BLaER1 treated with 17β-estradiol and CSF1 and Interleukin-3, amounts not matched to agents 10 nM and 100 nM (cell line): ENCODE data around the gene FOXK2.

ENCODE experiments used
- H3K27ac ChIP-seq, 11 experiments: shearing (Covaris generic); formaldehyde crosslinking; 2 replicates each; pipeline ENCODE4 v1.8.1; 2022
- H3K27me3 ChIP-seq, 11 experiments: shearing (Covaris generic); formaldehyde crosslinking; 2 replicates each; pipeline ENCODE4 v1.8.1; 2022
- H3K36me3 ChIP-seq, 11 experiments: shearing (Covaris generic); formaldehyde crosslinking; 2 replicates each; pipeline ENCODE4 v1.8.1; 2022
- H3K4me1 ChIP-seq, 10 experiments: shearing (Covaris generic); formaldehyde crosslinking; 2 replicates each; pipeline ENCODE4 v1.8.1; 2022
- H3K4me2 ChIP-seq, 11 experiments: shearing (Covaris generic); formaldehyde crosslinking; 2 replicates each; pipeline ENCODE4 v1.8.1; 2022
- H3K4me3 ChIP-seq, 10 experiments: shearing (Covaris generic); formaldehyde crosslinking; 2 replicates each; pipeline ENCODE4 v1.8.1; 2022
- H3K9ac ChIP-seq, 11 experiments: shearing (Covaris generic); formaldehyde crosslinking; 2 replicates each; pipeline ENCODE4 v1.8.1; 2022
- H3K9me3 ChIP-seq, 11 experiments: shearing (Covaris generic); formaldehyde crosslinking; replicated peaks in 1 of 11; 2 replicates each; pipeline ENCODE4 v1.8.1; 2022
- H4K20me1 ChIP-seq, 11 experiments: shearing (Covaris generic); formaldehyde crosslinking; 2 replicates each; pipeline ENCODE4 v1.8.1; 2022
- Cebpa-rat ChIP-seq, 11 experiments: shearing (Covaris generic); IDR thresholded peaks; 2 replicates each; pipeline ENCODE4 v1.8.1; 2022

Gene FOXK2

DNA sequence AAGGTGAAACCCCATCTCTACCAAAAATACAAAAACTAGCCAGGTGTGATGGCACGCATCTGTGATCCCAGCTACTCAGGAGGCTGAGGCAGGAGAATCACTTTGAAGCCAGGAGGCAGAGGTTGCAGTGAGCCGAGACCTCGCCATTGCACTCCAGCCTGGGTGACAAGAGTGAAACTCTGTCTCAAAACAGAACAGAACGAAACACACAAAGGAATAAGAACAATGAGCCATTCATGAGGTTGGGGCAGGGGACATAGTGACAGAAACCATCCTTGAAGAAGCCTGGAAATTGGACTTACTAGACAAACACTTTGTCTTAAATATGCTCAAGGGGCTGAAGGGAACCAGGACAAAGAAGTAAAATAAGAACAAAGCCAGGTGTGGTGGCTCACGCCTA lies 89.3 kb downstream of the FOXK2 start:
- H3K27ac ChIP-seq = peak overlapping the region in 2 of 11 experiments; percentile 9 to 20; a peak in 1 of 22 replicates
- H3K36me3 ChIP-seq = peaks cover 39 to 88% (median 60%) of the 10 kb centered on the region in 11 experiments
- no peaks in the 10 kb centered on the region for H3K9me3 ChIP-seq

GRCh38 chr17:82609655-82610054 lies 90.1 kb downstream of the FOXK2 start:
- TF ChIP-seq Cebpa-rat (IDR thresholded peaks at IDR 0.05) = no peak
- Histone ChIP-seq H3K9me3 (no peaks in the 10 kb centered on the region), H3K4me2 (no peak overlapping the region), H3K36me3 (peaks cover 45 to 94% (median 66%) of the 10 kb centered on the region in 11 experiments), H3K9ac (peak overlapping the region in 1 of 11 experiments; percentile 8; a peak in 1 of 22 replicates), H3K4me1 (peaks cover 15 to 51% (median 40%) of the 10 kb centered on the region in 10 experiments), H4K20me1 (peaks cover 0 to 40% (median 14%) of the 10 kb centered on the region in 11 experiments; a peak in 12 of 22 replicates), H3K27me3 (no peaks in the 10 kb centered on the region), H3K4me3 (no peak overlapping the region), H3K27ac (no peak overlapping the region)

More for the DNA sequence above, 89.3 kb downstream of the FOXK2 start:
- Histone ChIP-seq H3K4me3 (no peak overlapping the region), H3K27me3 (no peaks in the 10 kb centered on the region), H3K4me1 (peaks cover 24 to 60% (median 48%) of the 10 kb centered on the region in 10 experiments), H4K20me1 (peaks cover 0 to 42% (median 20%) of the 10 kb centered on the region in 11 experiments; a peak in 13 of 22 replicates), H3K4me2 (no peak overlapping the region), H3K9ac (no peak overlapping the region)
- no peak for TF ChIP-seq Cebpa-rat (IDR thresholded peaks at IDR 0.05)

DNA sequence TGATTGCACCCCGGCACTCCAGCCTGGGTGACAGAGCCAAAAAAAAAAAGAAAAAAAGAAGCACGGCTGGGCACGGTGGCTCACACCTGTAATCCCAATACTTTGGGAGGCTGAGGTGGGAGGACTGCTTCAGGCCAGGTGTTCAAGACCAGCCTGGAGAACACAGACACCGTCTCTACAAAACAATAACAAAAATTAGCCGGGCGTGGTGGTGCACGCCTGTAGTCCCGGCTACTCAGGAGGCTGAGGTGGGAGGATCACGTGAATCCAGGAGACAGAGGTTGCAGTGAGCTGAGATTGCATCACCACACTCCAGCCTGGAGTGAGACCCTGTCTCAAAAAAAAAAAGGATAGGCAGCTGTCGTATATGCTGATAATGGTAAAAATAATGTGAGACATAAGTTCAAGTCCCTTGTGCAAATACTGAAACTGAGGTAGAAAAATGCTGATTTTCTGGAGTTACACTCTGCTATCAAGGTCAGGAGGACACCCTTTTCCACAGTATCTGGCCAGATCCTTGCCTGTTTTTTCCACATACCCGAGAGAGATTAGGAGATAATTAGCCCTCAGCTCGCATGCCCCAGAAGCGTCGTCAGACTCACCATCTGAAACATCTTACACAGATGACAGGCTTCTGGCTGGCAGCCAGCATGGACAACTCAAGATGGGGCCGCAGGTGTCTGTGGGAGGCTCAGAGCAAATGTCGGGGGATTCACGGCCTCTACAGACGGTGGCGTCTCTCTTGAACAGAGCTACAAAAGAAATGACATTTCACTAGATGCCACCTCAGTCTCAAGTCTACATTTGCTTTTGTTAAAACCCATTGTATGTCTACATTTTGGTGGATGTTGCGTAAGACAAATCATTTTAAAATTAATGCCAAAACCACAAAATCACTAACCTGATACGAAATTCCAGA lies 91.9 kb downstream of the FOXK2 start:
- H3K27ac ChIP-seq = peak overlapping the region in 7 of 11 experiments; percentile 2 to 57 (median 31); a peak in 9 of 22 replicates
- H3K36me3 ChIP-seq = peaks cover 56 to 94% (median 72%) of the 10 kb centered on the region in 11 experiments
- peaks cover 0 to 40% (median 4%) of the 10 kb centered on the region in 11 experiments; a peak in 9 of 22 replicates for H4K20me1 ChIP-seq
- H3K9ac ChIP-seq = peak overlapping the region in 5 of 11 experiments; percentile 10 to 51 (median 18); a peak in 6 of 22 replicates
- peak overlapping the region in 9 of 11 experiments; percentile 33 to 71 (median 65); a peak in 18 of 22 replicates for H3K4me2 ChIP-seq
- H3K4me3 ChIP-seq = no peak overlapping the region
- H3K27me3 ChIP-seq = no peaks in the 10 kb centered on the region
- peak in 4 of 11 experiments; percentile 39 to 69 (median 66); a peak in 9 of 22 replicates for TF ChIP-seq Cebpa-rat (IDR thresholded peaks at IDR 0.05)
- H3K9me3 ChIP-seq = no peaks in the 10 kb centered on the region
- H3K4me1 ChIP-seq = peaks cover 0 to 34% (median 22%) of the 10 kb centered on the region in 10 experiments; a peak in 17 of 20 replicates

DNA sequence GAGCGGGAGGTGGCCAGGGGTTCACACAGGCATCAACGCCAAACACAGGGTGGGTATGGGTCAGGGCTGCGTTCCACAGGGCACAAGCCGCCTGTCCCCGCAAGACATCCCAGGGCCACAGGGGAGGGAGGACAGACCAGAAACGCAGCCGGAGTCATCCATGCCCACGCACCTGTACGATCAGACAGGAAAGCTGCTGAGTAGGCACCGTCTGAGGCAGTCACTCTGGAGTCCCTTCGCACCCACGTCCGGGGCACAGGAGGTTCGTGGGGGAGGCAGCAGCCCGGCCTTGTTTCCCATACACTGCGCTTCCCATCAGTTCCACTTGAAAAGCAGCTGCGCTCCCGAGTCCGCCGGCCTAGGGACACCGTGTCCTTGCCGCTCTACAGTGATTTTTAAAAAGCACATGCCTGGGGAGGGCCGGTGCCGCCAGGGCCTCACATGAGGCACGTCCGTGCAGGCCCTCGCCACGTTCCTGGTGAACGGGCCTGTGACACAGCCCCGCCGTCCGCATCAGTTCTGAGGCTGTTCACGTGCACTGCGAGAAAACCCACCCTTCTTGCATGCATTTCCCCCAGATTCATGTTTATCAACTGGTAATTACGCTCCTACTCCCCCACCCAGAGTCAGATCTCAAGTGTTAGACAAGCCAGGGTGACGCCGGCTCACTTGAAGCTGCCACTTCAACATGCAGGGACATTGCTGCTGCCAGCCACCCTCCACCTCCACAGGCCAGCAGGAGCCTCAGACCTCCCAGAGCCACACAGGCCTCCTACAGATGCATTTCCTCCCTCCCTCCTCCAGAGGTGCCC lies 94.0 kb downstream of the FOXK2 start:
- Histone ChIP-seq H3K27me3 (no peaks in the 10 kb centered on the region), H3K9me3 (no peaks in the 10 kb centered on the region), H3K36me3 (peaks cover 67 to 99% (median 81%) of the 10 kb centered on the region in 11 experiments), H3K4me3 (no peak overlapping the region), H3K9ac (no peak overlapping the region; a peak in 1 of 22 replicates), H3K4me1 (peaks cover 0 to 33% (median 22%) of the 10 kb centered on the region in 10 experiments; a peak in 16 of 20 replicates), H3K27ac (peak overlapping the region in 2 of 11 experiments; percentile 23 to 25; a peak in 1 of 22 replicates), H4K20me1 (peaks cover 0 to 54% (median 3%) of the 10 kb centered on the region in 11 experiments; a peak in 9 of 22 replicates), H3K4me2 (no peak overlapping the region)
- no peak for TF ChIP-seq Cebpa-rat (IDR thresholded peaks at IDR 0.05)

- Histone ChIP-seq H4K20me1 (peaks cover 0 to 53% (median 5%) of the 10 kb centered on the region in 11 experiments; a peak in 10 of 22 replicates), H3K4me3 (no peak overlapping the region), H3K9me3 (no peaks in the 10 kb centered on the region), H3K27ac (no peak overlapping the region), H3K4me2 (no peak overlapping the region), H3K36me3 (peaks cover 74 to 99% (median 83%) of the 10 kb centered on the region in 11 experiments), H3K27me3 (no peaks in the 10 kb centered on the region), H3K9ac (no peak overlapping the region; a peak in 1 of 22 replicates), H3K4me1 (peaks cover 0 to 33% (median 22%) of the 10 kb centered on the region in 10 experiments; a peak in 16 of 20 replicates)
- TF ChIP-seq Cebpa-rat (IDR thresholded peaks at IDR 0.05) = no peak
Measured at GRCh38 chr17:82614095-82614631, 94.6 kb downstream of the FOXK2 start.

DNA sequence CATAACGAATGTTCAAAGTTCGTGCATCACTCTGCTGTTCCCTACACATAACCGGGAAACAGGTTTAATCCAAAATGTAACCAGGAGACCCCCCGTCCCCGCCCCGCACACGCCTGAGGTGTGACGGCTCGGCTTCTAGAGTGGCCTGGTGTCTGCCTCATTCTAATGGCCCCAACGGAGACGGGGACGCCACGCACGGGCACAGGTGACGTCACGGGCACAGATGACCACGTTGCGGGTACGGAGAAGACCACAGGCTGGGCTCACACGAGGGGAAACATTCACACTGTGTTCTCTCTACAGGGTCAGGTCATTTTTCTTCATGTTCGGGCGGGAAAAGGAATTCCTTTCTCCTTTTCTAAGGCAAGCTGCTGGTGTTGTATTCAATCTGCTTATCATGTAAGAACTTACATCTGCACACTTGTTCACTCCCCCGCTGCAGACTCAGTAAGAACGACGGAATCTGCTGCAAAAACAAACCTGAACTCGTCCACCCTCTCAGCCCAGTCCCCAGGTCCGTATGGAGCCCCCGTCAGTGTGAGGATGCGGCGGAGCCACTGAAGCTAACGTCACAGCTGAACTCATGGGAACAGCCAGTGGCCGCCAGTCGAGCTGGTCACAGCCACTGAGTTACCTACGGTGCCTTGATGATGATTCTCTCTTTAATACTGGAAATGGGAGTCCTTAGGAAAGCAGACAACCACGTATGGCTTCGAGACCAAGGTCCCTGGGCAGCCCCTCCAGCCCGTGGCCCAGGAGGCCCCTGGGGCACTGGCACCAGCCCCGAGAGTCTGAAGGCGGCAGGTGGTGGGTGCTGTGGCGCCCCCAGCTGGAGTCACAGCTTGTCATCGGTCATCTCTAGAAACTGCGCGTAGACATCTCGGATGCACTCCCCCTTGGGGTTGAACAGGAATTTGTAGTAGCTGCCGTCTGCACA lies 95.8 kb downstream of the FOXK2 start:
- Histone ChIP-seq H3K9me3 (no peaks in the 10 kb centered on the region), H3K9ac (no peak overlapping the region)

GRCh38 chr17:82616021-82616711 lies 96.6 kb downstream of the FOXK2 start:
- Histone ChIP-seq H3K27ac (no peak overlapping the region), H3K4me1 (peaks cover 0 to 23% (median 16%) of the 10 kb centered on the region in 10 experiments; a peak in 16 of 20 replicates), H3K36me3 (peaks cover 80 to 99% (median 85%) of the 10 kb centered on the region in 11 experiments), H3K27me3 (no peaks in the 10 kb centered on the region), H3K9me3 (no peaks in the 10 kb centered on the region), H3K4me3 (no peak overlapping the region), H4K20me1 (peaks cover 0 to 62% (median 6%) of the 10 kb centered on the region in 11 experiments; a peak in 12 of 22 replicates), H3K9ac (no peak overlapping the region), H3K4me2 (no peak overlapping the region)
- no peak for TF ChIP-seq Cebpa-rat (IDR thresholded peaks at IDR 0.05)

More for the DNA sequence above, 95.8 kb downstream of the FOXK2 start:
- H3K27ac ChIP-seq = no peak overlapping the region
- no peak overlapping the region for H3K4me2 ChIP-seq
- TF ChIP-seq Cebpa-rat (IDR thresholded peaks at IDR 0.05) = no peak
- H4K20me1 ChIP-seq = peaks cover 0 to 62% (median 6%) of the 10 kb centered on the region in 11 experiments; a peak in 12 of 22 replicates
- peaks cover 75 to 99% (median 84%) of the 10 kb centered on the region in 11 experiments for H3K36me3 ChIP-seq
- H3K27me3 ChIP-seq = no peaks in the 10 kb centered on the region
- H3K4me3 ChIP-seq = no peak overlapping the region
- peaks cover 0 to 28% (median 22%) of the 10 kb centered on the region in 10 experiments; a peak in 16 of 20 replicates for H3K4me1 ChIP-seq
